ENCODE measurements around the gene AR. TPM values are rescaled to one million over a fixed set of nuclear protein-coding genes. Genes with fewer than 3 reads are reported as not detected.

AR gene
- total and polyA plus RNA-seq, 2 of the 13 experiments (the other 11 are each of a cell fraction or from before 2014, with no cell fraction given), result not detected

- TF ChIP-seq ZNF3 (CRISPR knock-in tag; IDR thresholded peaks at IDR 0.05) (no peak), TOPORS (CRISPR knock-in tag; IDR thresholded peaks at IDR 0.05) (no peak), ZZZ3 (CRISPR knock-in tag; IDR thresholded peaks at IDR 0.05; ENCODE audit: borderline replicate concordance) (no peak), REXO4 (CRISPR knock-in tag; IDR thresholded peaks at IDR 0.05; ENCODE audit: borderline replicate concordance) (no peak), JUNB (CRISPR knock-in tag; IDR thresholded peaks at IDR 0.05; ENCODE audit: borderline replicate concordance) (no peak), GPN1 (CRISPR knock-in tag; IDR thresholded peaks at IDR 0.05; ENCODE audit: borderline replicate concordance) (no peak), ZBTB26 (CRISPR knock-in tag; IDR thresholded peaks at IDR 0.05; ENCODE audit: borderline replicate concordance) (no peak), ZNF326 (CRISPR knock-in tag; IDR thresholded peaks at IDR 0.05; ENCODE audit: borderline replicate concordance) (no peak), GATA4 (IDR thresholded peaks at IDR 0.05; ENCODE audit: borderline replicate concordance, low read depth) (no peak), DMAP1 (CRISPR knock-in tag; IDR thresholded peaks at IDR 0.05) (no peak), TEAD2 (CRISPR knock-in tag; IDR thresholded peaks at IDR 0.05) (no peak)
- TF ChIP-seq, protein P1, sequence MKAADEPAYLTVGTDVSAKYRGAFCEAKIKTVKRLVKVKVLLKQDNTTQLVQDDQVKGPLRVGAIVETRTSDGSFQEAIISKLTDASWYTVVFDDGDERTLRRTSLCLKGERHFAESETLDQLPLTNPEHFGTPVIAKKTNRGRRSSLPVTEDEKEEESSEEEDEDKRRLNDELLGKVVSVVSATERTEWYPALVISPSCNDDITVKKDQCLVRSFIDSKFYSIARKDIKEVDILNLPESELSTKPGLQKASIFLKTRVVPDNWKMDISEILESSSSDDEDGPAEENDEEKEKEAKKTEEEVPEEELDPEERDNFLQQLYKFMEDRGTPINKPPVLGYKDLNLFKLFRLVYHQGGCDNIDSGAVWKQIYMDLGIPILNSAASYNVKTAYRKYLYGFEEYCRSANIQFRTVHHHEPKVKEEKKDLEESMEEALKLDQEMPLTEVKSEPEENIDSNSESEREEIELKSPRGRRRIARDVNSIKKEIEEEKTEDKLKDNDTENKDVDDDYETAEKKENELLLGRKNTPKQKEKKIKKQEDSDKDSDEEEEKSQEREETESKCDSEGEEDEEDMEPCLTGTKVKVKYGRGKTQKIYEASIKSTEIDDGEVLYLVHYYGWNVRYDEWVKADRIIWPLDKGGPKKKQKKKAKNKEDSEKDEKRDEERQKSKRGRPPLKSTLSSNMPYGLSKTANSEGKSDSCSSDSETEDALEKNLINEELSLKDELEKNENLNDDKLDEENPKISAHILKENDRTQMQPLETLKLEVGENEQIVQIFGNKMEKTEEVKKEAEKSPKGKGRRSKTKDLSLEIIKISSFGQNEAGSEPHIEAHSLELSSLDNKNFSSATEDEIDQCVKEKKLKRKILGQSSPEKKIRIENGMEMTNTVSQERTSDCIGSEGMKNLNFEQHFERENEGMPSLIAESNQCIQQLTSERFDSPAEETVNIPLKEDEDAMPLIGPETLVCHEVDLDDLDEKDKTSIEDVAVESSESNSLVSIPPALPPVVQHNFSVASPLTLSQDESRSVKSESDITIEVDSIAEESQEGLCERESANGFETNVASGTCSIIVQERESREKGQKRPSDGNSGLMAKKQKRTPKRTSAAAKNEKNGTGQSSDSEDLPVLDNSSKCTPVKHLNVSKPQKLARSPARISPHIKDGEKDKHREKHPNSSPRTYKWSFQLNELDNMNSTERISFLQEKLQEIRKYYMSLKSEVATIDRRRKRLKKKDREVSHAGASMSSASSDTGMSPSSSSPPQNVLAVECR (CRISPR knock-in tag; IDR thresholded peaks at IDR 0.05; ENCODE audit: borderline replicate concordance), result no peak
- TF ChIP-seq, protein P2, sequence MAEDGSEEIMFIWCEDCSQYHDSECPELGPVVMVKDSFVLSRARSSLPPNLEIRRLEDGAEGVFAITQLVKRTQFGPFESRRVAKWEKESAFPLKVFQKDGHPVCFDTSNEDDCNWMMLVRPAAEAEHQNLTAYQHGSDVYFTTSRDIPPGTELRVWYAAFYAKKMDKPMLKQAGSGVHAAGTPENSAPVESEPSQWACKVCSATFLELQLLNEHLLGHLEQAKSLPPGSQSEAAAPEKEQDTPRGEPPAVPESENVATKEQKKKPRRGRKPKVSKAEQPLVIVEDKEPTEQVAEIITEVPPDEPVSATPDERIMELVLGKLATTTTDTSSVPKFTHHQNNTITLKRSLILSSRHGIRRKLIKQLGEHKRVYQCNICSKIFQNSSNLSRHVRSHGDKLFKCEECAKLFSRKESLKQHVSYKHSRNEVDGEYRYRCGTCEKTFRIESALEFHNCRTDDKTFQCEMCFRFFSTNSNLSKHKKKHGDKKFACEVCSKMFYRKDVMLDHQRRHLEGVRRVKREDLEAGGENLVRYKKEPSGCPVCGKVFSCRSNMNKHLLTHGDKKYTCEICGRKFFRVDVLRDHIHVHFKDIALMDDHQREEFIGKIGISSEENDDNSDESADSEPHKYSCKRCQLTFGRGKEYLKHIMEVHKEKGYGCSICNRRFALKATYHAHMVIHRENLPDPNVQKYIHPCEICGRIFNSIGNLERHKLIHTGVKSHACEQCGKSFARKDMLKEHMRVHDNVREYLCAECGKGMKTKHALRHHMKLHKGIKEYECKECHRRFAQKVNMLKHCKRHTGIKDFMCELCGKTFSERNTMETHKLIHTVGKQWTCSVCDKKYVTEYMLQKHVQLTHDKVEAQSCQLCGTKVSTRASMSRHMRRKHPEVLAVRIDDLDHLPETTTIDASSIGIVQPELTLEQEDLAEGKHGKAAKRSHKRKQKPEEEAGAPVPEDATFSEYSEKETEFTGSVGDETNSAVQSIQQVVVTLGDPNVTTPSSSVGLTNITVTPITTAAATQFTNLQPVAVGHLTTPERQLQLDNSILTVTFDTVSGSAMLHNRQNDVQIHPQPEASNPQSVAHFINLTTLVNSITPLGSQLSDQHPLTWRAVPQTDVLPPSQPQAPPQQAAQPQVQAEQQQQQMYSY (CRISPR knock-in tag; IDR thresholded peaks at IDR 0.05), result no peak
- H3K36me3 ChIP-seq (replicated peaks in 1 of 2; ENCODE audit: control insufficient read depth in 1 of 2, insufficient read depth in 2 of 2, low read length in 2 of 2), result no peaks in the 10 kb centered on the region
- peaks cover 19% of the 10 kb centered on the region for H3K9me3 ChIP-seq (ENCODE audit: low read length)
- no CpG with 5 or more reads among the region's 1 CpG for WGBS (ENCODE audit: low lambda C conversion rate)
- no peak for ATAC-seq
- H2AFZ ChIP-seq (ENCODE audit: low read length), result no peak overlapping the region
- no peaks in the 10 kb centered on the region for H3K79me2 ChIP-seq (ENCODE audit: insufficient read depth, low read length)
- DNase-seq (ENCODE audit: low spot score), result no peak
- in situ Hi-C loops (cut with HindIII; ENCODE audit: extremely low pct_ligation_motif_present, low pct_unique_long_range_greater_than_20kb) (no loop called here), intact Hi-C loops (cut with micrococcal nuclease; ENCODE audit: unreplicated experiment) (no loop called here)
- ChIA-PET POLR2A (no interaction called here), CTCF (ENCODE audit: low intra/inter-chr PET ratio, low total read pairs) (no interaction called here)
- H3K27ac ChIP-seq (ENCODE audit: extremely low read length, insufficient read depth, low read length), result no peak overlapping the region
- no peaks in the 10 kb centered on the region for H4K20me1 ChIP-seq (ENCODE audit: insufficient read depth, low read length)
- H3K9ac ChIP-seq (ENCODE audit: insufficient read depth, low read depth, low read length), result no peak overlapping the region
- H3K27me3 ChIP-seq (ENCODE audit: control insufficient read depth in 1 of 2, insufficient read depth in 2 of 2, low read length in 2 of 2), result no peaks in the 10 kb centered on the region
- no peaks in the 10 kb centered on the region for H3K4me1 ChIP-seq (ENCODE audit: insufficient read depth, low read length)
- H3K4me3 ChIP-seq (replicated peaks in 1 of 3; ENCODE audit: insufficient read depth in 1 of 3, low read depth in 2 of 3, low read length in 3 of 3), result no peak overlapping the region
- no peak overlapping the region for H3K4me2 ChIP-seq (ENCODE audit: low read depth, low read length)
- no TSS peak for BruUV-seq (replicated peaks)
- FAIRE-seq, result no peak
Observed at GRCh38 chrX:67607466-67607865, 63.6 kb downstream of the AR start.
